Measurements from ENCODE around the gene SLIT3.
"Not testable (repeated sequence)": the region's sequence is repeated elsewhere in the genome, so short reads cannot be mapped to it uniquely, and the experiment has no call there.

The SLIT3 gene

DNA sequence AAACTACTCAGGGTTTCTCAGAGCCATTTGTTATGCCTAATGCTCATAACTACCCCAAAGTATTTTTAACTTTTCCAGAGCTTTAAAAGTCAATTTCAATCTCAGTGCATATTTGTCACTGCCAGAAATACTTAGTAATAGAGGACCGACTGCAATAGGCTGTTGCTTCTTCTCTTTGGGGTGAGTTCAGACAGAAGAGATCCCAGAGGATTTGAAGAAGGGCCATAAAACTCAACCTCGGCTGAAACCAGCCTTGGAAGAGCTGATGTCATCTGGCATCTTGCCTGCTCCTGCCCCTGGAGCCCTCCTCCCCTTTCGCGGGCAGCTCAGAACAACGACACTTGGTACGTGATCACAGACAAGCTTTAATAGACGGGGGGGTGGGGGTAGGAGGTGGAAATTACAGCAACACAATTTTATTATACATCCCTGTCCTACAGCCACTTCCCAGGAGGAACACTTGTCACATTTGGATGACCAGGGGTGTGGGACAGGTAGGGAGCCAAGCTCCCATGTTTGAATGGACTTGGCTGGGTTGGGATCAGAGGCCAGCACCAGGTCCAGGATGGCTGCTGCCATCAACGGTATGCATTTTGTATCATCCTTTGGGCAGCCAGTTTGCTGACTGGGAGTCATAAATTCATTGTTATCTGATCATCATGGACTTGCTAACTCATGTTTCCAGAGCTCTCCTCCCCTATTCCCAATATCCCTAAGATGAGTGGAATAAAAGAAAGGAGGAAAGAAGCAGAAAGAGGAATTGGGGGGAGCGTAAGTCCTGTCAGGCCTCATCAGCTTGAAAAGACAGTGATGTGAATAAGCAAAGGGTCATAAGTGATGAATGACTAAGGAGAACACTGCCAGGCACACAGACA lies 535.2 kb downstream of the SLIT3 start:
- DNase-seq (ENCODE audit: low read depth), result peak; percentile 24

DNA sequence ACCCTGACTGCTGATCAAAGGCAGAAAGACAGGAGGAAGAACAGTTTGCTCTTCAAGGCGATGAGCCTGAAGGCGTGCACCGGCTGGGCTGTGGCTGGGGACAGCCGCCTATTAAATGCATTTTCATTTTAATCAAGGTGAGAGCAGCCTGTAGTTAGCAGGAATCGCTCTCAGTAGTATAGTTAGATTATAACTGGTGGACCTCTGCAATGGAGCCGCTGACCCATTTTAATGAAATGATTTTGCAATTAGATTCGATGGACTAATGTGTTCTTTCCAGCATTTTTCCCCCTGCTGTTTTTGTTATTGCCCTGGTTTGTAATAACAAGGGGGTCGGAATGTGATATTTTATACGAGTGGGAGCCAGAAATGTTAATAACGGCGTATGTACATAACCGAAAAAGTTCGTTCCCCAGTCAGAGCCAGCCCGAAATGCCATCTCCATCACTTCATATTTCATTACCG lies 535.8 kb downstream of the SLIT3 start:
- no peak for DNase-seq (ENCODE audit: low read depth)

DNA sequence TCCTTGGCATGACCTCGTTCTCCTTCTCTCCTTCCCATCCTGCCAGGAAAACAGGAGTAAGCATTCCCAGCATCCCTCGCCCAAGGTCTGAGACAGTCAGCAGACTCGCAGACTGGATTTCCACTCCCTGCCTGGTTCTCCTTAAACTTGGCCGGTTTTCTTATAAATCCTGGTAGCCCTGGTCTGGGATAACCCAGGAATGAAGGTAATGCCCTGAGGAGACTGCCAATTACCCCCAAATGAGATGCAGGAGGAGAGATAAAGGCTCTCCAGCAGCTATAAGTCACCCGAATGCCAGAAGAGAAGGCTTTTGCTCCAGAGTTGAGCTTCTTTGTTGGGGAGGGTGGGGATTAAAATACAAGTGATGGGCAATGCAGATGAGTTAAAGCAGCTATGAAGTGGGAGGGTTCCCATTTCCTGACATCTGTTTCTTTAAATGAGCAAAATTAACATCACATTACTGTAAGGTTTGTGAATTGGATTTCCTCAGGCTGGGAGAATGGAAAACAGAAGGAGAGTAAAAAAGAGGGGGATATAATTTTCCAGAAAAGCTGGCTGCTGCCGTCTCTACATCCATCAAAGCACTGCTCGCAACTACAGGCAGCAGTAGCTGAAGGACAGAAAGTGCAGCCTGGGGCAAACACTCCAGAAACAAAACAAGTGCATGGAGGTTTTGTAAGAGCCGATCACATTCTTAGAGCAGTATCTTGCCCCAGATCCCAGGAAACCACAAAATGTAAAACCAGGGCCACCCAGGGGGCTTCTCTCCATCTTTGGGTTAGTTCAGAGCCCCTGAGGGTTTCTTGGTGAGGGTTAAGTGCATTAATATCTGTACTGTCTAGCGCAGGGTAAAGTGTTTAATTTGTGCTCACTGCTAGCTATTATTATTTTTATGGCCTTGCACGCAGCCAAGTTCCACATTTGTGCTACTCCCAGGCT lies 544.2 kb downstream of the SLIT3 start:
- no peak for DNase-seq (ENCODE audit: low read depth)

DNA sequence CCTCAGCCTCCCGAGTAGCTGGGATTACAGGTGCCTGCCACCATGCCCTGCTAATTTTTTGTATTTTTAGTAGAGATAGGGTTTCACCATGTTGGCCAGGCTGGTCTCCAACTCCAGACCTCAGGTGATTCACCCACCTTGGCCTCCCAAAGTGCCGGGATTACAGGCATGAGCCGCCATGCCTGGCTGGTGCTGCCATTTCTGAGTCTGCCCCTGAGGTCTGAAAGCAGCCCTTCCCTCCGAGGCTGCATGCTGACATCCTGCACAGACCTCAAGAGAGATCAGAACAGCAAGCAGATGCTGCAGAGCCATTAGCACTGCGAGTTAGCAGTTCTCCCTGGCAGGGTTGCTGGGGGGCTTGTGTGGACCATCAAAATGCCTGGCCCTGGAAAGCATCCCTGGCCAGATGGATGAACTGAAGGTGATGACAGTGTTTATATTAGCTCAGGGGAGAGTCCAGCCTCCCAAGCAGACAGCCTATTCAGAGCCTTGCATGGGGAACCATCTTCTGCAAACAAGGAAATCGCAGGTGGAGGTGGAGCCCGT lies 545.3 kb downstream of the SLIT3 start:
- DNase-seq (ENCODE audit: low read depth), result no peak

DNA sequence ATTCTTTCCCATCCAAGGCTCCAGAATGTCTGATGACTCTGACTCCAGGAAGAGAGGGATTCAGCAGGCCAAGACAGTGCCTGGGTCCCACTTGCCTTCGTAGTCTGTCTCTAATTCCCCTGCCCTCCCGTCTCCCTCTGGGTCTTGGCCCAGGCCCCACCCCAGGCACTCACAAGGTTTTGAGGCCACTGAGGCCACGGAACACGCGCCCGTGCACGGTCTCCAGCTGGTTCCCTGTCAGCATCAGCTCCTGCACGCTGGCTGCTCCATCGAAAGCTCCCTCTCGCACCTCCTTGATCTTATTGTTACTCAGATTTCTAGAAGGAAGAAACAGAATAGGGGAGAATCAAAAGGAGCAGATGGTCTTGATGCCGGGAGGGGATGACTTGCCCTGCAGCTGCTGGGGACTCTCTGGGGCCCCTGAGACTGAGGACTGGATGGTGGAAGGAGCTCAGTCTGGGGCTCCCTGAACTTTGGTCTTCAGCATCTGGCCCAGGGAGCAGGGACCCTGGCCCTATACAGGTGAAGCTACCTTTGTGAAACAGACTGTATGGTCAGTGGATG lies 547.2 kb downstream of the SLIT3 start:
- DNase-seq (ENCODE audit: low read depth), result no peak

DNA sequence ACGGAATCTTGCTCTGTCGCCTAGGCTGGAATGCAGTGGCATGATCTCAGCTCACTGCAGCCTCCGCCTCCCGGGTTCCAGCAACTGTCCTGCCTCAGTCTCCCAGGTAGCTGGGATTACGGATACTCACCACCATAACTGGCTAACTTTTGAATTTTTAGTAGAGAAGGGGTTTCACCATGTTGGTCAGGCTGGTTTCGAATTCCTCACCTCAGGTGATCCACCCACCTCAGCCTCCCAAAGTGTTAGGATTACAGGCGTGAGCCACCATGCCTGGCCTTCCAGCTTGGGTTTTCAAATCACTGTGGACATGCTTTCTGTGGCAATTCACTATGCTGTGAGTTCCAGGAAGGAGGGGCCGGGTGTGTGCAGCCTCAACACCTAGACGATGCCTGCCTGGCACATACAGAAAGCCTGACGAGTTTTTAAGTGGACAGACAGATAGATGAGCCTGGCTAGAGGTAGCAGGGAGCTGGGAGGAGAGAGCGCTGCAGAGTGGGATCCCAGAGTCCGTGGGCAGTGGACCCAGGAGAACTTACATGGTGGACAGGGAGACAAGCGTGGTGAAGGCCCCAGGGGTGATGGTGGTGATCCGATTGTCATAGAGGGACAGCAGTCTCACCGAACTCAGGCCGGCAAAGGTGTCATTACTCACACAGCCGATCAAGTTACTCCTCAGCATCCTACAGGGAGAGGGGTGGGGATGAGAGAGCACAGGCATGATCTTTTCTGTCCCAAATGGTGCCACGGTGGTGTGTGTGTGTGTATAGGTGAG lies 548.3 kb downstream of the SLIT3 start:
- no peak for DNase-seq (ENCODE audit: low read depth)

DNA sequence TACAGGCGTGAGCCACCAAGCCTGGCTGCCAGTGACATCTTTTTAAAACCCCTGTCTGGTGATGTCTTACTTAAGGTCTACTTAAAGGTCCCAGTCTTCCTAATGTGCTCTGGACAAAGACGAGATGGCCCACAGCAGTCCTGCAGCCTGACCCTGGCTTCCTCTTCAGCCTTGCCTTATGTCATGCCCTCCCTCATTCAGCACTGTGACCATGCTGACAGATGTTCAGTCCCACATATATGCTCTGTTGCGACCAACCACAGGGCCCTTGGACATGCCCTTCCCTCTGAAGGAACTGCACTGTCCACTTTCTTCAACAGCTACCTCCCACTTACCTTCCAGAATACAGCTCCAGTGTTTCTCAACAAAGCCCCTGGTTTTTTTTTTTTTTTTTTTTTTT lies 548.9 kb downstream of the SLIT3 start:
- DNase-seq (ENCODE audit: low read depth), result no peak

DNA sequence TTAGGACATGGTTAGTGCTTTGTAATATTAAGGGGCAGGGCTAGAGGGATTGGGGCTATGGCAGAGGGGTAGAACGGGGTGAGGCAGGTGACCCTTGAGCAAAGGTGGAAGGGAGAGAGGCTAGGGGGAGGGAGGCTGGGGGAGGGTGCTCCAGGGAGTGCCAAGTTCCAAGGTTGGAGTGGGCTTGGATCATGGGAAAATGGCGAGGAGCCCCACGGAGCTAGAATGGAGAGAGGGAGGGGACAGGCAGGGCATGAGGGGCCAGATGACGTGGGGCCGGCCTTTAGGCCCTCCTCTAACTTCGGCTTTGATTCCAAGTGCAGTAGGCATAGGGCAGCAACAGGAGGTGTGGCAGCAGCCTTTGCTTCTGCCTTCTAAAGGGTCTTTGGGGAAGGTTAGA lies 550.0 kb downstream of the SLIT3 start:
- DNase-seq (ENCODE audit: low read depth), result no peak

DNA sequence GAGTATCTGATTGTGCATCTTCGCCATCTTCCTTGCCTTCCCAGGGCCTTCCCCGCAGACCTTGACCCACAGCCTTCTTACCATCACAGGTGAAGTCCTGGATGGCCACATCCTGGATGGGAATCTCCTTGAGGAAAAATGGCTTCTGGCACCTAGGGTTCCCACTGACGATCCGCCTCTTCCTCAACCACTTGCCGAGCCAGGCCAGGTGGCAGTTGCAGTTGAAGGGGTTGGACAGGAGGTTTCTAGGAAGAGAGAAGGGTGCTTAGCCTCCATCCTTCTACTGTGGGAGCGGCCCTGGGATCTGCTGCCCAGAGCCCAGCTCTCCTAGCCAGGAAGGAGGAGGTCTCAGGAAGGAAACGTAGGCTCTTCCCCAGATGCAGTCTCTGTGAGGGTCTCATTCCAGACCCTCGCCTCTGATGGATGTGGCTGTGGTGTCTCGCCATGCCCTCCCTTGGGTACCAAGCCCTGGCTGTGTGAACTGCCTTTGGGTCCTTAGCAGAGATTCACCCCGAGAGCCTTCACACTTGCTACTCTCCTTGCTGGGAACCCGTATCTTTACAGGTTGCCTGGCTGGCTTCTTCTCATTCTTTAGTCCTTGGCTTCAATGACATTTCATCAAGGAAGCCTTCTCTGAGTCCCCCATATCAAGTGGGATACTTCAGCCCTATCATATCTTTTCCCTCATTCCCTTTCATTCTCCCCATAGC lies 551.4 kb downstream of the SLIT3 start:
- DNase-seq (ENCODE audit: low read depth), result no peak

DNA sequence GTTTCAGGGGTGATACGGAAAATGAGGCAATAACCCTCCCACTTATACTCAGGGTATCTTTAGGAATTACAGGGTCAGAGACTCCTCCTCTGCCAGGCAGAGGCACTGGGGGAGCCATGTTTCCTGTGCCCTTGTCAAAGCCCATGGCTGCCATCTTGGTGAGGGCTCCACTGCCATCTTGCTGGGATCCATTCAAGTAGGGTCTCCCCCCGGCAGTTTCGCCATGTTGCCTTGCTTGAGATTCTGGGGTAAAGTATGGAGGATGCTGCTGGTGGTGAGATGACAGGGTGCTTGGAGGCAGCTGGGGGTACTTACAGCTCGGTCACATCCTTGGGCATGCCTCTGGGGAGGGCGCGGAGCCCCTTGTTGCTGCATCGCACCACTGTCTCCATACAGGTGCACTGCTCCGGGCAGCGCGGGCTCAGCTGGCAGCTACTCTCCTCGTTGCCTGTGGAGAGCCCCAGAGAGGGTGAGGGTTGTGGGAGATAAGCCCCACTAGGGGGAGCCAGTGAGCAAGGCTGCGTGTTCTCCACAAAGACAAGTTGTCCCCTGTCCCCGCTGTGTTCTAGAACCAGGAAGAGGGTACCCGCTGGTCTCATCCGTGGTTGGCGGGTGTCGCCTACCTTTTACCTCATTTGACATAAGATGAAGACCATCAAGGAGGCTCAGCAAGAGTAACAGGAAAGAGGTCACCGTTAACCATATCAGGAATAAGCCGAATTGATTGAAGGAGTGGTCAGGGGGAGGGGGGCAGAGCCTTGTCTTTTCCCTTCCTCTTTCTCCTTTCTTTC lies 552.8 kb downstream of the SLIT3 start:
- DNase-seq (ENCODE audit: low read depth), result no peak

DNA sequence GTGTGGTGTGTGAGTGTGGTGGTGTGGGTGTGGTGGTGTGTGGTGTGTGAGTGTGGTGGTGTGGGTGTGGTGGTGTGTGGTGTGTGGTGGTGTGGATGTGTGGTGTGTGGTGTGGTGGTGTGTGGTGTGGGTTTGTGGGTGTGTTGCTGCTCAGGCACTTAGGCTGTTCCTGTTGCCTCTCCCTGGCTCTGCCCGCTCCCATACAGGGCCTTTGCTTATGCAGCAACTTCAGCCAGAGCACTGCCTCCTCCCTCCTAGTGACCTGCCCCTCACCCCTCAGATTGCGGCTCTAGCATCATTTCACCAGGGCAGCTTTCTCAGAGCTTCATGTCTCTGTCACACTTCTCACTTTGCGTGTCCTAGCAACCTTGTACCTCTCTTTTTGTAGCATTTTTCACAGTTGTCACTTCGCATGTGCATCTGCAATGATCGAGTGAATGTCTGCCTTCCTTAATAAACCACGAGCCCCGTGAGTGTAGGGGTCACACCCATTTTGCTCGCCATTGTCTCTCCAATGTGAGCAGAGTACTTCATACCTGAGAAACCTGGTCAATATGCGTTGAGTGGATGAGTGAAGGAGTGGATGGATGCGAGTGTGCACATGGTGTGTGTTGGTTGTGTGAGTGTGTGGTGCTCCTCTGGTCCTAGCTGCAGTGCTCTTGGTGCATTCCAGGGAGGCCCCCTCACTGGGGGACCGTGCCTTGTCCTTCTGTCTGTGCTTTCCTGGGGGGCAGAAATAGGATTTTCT lies 553.9 kb downstream of the SLIT3 start:
- no peak for DNase-seq (ENCODE audit: low read depth)

DNA sequence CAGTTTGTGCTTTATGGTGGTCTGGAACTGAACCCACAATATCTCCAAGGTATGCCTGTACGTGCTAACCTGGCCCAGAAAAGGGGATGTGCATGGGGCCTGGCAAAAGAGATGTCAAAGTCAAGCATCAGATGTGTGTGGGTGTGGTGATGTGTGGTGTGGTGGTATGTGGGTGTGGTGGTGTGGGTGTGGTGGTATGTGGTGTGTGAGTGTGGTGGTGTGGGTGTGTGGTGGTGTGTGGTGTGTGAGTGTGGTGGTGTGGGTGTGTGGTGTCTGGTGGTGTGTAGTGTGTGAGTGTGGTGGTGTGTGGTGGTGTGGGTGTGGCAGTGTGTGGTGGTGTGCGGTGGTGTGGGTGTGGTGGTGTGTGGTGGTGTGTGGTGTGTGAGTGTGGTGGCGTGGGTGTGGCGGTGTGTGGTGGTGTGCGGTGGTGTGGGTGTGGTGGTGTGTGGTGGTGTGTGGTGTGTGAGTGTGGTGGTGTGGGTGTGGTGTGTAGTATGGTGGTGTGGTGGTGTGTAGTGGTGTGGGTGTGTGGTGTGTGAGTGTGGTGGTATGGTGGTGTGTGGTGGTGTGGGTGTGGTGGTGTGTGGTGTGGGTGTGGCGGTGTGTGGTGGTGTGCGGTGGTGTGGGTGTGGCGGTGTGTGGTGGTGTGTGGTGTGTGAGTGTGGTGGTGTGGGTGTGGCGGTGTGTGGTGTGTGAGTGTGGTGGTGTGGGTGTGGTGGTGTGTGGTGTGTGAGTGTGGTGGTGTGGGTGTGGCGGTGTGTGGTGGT lies 554.6 kb downstream of the SLIT3 start:
- DNase-seq (ENCODE audit: low read depth), result not testable (repeated sequence)

DNA sequence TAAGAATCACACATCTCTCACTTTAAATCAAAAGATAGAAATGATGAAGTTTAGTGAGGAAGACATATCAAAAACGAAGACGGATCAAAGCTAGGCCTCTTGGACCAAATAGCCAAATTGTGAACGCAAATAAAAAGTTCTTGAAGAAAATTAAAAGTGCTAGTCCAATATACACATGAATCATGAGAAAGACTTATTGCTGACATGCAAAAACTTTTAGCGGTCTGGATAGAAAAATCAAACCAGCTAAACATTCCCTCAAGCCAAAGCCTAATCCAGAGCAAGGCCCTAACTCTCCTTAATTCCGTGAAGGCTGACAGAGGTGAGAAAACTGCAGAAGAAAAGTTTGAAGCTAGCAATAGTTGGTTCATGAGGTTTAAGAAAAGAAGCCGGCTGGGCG lies 557.3 kb downstream of the SLIT3 start:
- DNase-seq (ENCODE audit: low read depth), result no peak

DNA sequence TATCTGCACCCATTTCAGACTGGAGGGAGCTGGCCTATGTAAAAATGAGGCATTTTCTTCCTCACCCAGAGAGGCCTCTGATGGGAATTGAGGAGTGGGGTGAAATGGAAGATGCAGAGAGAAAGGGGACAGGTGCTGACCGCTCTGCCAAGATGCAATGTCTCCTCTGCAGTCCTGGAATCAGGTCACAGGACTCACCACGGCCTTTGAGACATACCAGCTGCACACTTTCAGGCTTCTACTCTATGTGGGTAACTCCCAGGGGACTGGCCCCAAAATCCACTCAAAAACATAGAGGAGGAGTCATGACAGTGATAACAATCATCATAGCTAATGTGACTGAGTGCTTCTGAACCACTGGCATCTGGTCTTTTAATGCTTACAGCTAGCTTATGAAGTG lies 558.6 kb downstream of the SLIT3 start:
- DNase-seq (ENCODE audit: low read depth), result not testable (repeated sequence)

DNA sequence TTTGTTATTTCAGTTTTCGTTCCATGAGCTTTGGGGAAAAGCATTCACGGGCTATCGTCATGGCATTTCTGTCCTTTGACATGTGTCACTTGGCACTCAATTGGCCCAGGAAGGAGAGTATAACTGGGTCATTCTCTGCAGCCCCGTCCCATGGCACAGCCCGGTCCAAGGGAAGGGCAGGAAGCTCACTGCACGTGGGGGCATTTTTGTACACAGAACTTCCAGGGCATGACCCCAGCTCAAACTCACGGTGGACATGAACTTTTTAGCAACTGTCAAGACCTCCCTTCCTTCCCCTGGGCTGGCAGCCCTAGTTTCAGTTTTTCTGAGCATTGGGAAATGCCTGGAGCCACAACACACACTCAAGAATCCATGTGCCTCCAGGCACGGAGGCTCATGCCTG lies 560.1 kb downstream of the SLIT3 start:
- DNase-seq (ENCODE audit: low read depth), result no peak

DNA sequence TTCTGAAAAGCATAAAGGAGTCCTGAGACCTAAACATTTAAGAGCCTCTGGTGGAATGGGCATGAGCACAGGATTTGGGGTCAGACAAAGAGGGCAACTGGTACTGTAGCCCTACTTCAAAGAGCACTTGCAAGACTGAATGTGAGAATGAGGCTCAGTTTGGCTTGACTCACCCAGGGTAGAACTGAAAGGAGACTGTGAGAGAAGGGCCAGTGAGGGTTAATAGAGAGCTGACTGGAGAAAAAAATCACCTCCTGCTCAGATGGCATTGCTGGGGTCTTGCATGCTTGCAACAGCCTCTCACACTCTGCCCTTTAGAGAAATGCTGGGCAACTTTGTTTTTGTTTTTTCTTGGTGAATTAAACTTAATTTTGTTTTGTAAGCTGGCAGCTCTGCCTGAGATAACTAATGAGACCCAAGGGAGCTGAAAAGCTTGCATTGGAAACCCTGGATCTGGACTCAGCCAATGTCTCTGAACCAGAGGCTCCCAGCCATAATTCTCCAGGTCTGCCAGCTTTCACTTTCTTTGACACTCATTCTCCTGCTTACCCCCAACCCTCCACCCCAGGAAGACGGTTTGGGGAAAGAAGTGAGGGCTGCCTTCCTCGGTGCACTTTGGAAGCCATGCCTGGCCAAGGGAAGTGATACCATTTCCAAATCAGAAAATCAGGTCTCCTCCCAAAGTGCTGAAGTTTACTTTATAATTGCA lies 560.7 kb downstream of the SLIT3 start:
- DNase-seq (ENCODE audit: low read depth), result no peak

DNA sequence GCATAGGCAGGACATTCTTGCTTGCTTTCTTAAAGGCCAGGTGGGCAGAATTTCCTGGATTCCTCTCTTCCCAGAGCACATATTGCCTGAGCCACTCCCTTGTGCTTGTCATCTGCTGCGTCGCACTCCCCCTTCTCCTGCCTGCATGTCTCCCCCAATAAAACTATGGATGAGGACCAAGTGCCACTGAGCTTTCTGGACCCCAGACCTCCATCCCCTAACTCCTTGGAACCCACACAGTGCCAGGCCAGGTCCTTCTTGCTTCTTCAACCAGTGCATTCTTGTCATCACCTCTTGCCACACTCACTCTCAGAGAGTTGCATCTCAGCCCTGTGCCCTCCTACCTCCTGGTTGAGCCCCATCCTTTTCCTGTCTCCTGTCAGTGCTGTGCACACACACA lies 563.9 kb downstream of the SLIT3 start:
- no peak for DNase-seq (ENCODE audit: low read depth)

DNA sequence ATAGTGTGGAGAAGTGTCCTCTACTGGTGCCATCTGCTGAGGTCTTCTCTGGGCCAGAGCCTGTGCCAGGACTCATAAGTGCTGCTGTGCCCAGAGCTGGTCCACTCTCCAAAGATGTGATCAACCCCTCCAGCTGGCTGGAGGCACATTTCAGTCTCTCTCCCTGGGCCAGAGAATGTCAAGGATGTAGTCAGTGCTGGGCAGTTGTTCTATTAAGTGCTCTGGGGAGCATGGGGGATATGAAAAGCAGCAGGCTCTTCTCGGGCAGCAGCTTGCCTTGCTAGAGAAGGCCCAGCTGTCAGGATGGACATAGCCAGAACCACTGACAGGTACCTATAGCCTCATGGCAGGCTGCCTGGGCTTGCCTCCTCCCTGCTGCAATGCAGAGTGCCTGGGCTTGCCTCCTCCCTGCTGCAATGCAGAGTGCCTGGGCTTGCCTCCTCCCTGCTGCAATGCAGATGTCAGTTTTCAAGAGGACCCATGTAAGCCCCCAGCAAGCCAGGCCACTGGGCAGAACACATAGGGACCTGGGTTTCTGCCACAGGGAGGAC lies 564.6 kb downstream of the SLIT3 start:
- DNase-seq (ENCODE audit: low read depth), result no peak

All from EH (cell line).